Measurements from ENCODE around the gene THBS4. TPM values are rescaled to one million over a fixed set of nuclear protein-coding genes. Genes with fewer than 3 reads are reported as not detected.

Gene THBS4
- total RNA-seq, 1 donor from 2014 or later, result 135 TPM

GRCh38 chr5:80010754-80011392 lies 24.3 kb upstream of the THBS4 start:
- Histone ChIP-seq H3K9me3 (ENCODE audit: control insufficient read depth in 3 of 3, low read length in 3 of 3) (no peaks in the 10 kb centered on the region), H3K4me3 (ENCODE audit: low read length in 3 of 3) (no peak overlapping the region), H3K4me1 (ENCODE audit: control insufficient read depth in 3 of 3, insufficient read depth in 3 of 3, low read length in 3 of 3) (no peaks in the 10 kb centered on the region), H3K9ac (ENCODE audit: low read depth in 1 of 3, low read length in 3 of 3) (no peak overlapping the region), H3K27ac (ENCODE audit: low read depth, low read length) (no peak overlapping the region), H3K27me3 (ENCODE audit: control insufficient read depth in 3 of 3, insufficient read depth in 3 of 3, low read length in 3 of 3) (no peaks in the 10 kb centered on the region), H3K36me3 (ENCODE audit: control insufficient read depth in 3 of 3, insufficient read depth in 3 of 3, low read length in 3 of 3) (no peaks in the 10 kb centered on the region)

- no peaks in the 10 kb centered on the region for H3K27me3 ChIP-seq (ENCODE audit: control insufficient read depth in 3 of 3, insufficient read depth in 3 of 3, low read length in 3 of 3)
- no peak overlapping the region for H3K9ac ChIP-seq (ENCODE audit: low read depth in 1 of 3, low read length in 3 of 3)
- H3K9me3 ChIP-seq (ENCODE audit: control insufficient read depth in 3 of 3, low read length in 3 of 3), result no peaks in the 10 kb centered on the region
- H3K36me3 ChIP-seq (ENCODE audit: control insufficient read depth in 3 of 3, insufficient read depth in 3 of 3, low read length in 3 of 3), result no peaks in the 10 kb centered on the region
- H3K4me3 ChIP-seq (ENCODE audit: low read length in 3 of 3), result no peak overlapping the region
- H3K27ac ChIP-seq (ENCODE audit: low read depth, low read length), result no peak overlapping the region
- no peaks in the 10 kb centered on the region for H3K4me1 ChIP-seq (ENCODE audit: control insufficient read depth in 3 of 3, insufficient read depth in 3 of 3, low read length in 3 of 3)
These were observed 10.1 kb upstream of the THBS4 start for GRCh38 chr5:80025069-80025468.

- no peaks in the 10 kb centered on the region for H3K9me3 ChIP-seq (ENCODE audit: control insufficient read depth in 3 of 3, low read length in 3 of 3)
- H3K4me3 ChIP-seq (ENCODE audit: low read length in 3 of 3), result no peak overlapping the region
- no peak overlapping the region for H3K27ac ChIP-seq (ENCODE audit: low read depth, low read length)
These were observed 8.3 kb upstream of the THBS4 start for GRCh38 chr5:80026841-80027240.

GRCh38 chr5:80031109-80031508 lies 4.0 kb upstream of the THBS4 start:
- no peak overlapping the region for H3K4me3 ChIP-seq (ENCODE audit: low read length in 3 of 3)
- no peak overlapping the region for H3K27ac ChIP-seq (ENCODE audit: low read depth, low read length)
- no peaks in the 10 kb centered on the region for H3K4me1 ChIP-seq (ENCODE audit: control insufficient read depth in 3 of 3, insufficient read depth in 3 of 3, low read length in 3 of 3)
- peaks cover 19 to 38% (median 30%) of the 10 kb centered on the region in 3 donors for H3K27me3 ChIP-seq (ENCODE audit: control insufficient read depth in 3 of 3, insufficient read depth in 3 of 3, low read length in 3 of 3)
- no peak overlapping the region for H3K9ac ChIP-seq (ENCODE audit: low read depth in 1 of 3, low read length in 3 of 3)
- H3K9me3 ChIP-seq (ENCODE audit: control insufficient read depth in 3 of 3, low read length in 3 of 3), result no peaks in the 10 kb centered on the region
- H3K36me3 ChIP-seq (ENCODE audit: control insufficient read depth in 3 of 3, insufficient read depth in 3 of 3, low read length in 3 of 3), result no peaks in the 10 kb centered on the region

More at GRCh38 chr5:80026841-80027240, 8.3 kb upstream of the THBS4 start:
- H3K27me3 ChIP-seq (ENCODE audit: control insufficient read depth in 3 of 3, insufficient read depth in 3 of 3, low read length in 3 of 3), result no peaks in the 10 kb centered on the region
- H3K4me1 ChIP-seq (ENCODE audit: control insufficient read depth in 3 of 3, insufficient read depth in 3 of 3, low read length in 3 of 3), result no peaks in the 10 kb centered on the region
- H3K9ac ChIP-seq (ENCODE audit: low read depth in 1 of 3, low read length in 3 of 3), result no peak overlapping the region
- H3K36me3 ChIP-seq (ENCODE audit: control insufficient read depth in 3 of 3, insufficient read depth in 3 of 3, low read length in 3 of 3), result no peaks in the 10 kb centered on the region

- no peak overlapping the region for H3K4me3 ChIP-seq (ENCODE audit: low read length in 3 of 3)
- H3K9ac ChIP-seq (ENCODE audit: low read depth in 1 of 3, low read length in 3 of 3), result no peak overlapping the region
- H3K27me3 ChIP-seq (ENCODE audit: control insufficient read depth in 3 of 3, insufficient read depth in 3 of 3, low read length in 3 of 3), result peaks cover 19 to 44% (median 38%) of the 10 kb centered on the region in 3 donors
- no peaks in the 10 kb centered on the region for H3K4me1 ChIP-seq (ENCODE audit: control insufficient read depth in 3 of 3, insufficient read depth in 3 of 3, low read length in 3 of 3)
- H3K9me3 ChIP-seq (ENCODE audit: control insufficient read depth in 3 of 3, low read length in 3 of 3), result no peaks in the 10 kb centered on the region
- no peak overlapping the region for H3K27ac ChIP-seq (ENCODE audit: low read depth, low read length)
- H3K36me3 ChIP-seq (ENCODE audit: control insufficient read depth in 3 of 3, insufficient read depth in 3 of 3, low read length in 3 of 3), result no peaks in the 10 kb centered on the region
These were observed 1.6 kb upstream of the THBS4 start for GRCh38 chr5:80033513-80033912.

GRCh38 chr5:80034559-80034958 lies 589 bp upstream of the THBS4 start:
- Histone ChIP-seq H3K27me3 (ENCODE audit: control insufficient read depth in 3 of 3, insufficient read depth in 3 of 3, low read length in 3 of 3) (peaks cover 19 to 44% (median 38%) of the 10 kb centered on the region in 3 donors), H3K27ac (ENCODE audit: low read depth, low read length) (no peak overlapping the region), H3K4me3 (ENCODE audit: low read length in 3 of 3) (peak overlapping the region; percentile 25 to 73 (median 53)), H3K4me1 (ENCODE audit: control insufficient read depth in 3 of 3, insufficient read depth in 3 of 3, low read length in 3 of 3) (peaks cover 0 to 1% (median 0%) of the 10 kb centered on the region in 3 donors), H3K36me3 (ENCODE audit: control insufficient read depth in 3 of 3, insufficient read depth in 3 of 3, low read length in 3 of 3) (no peaks in the 10 kb centered on the region), H3K9me3 (ENCODE audit: control insufficient read depth in 3 of 3, low read length in 3 of 3) (no peaks in the 10 kb centered on the region), H3K9ac (ENCODE audit: low read depth in 1 of 3, low read length in 3 of 3) (peak overlapping the region in 2 of 3 donors; percentile 20 to 60)

GRCh38 chr5:80035839-80036238 lies 691 bp downstream of the THBS4 start:
- Histone ChIP-seq H3K9me3 (ENCODE audit: control insufficient read depth in 3 of 3, low read length in 3 of 3) (no peaks in the 10 kb centered on the region), H3K36me3 (ENCODE audit: control insufficient read depth in 3 of 3, insufficient read depth in 3 of 3, low read length in 3 of 3) (no peaks in the 10 kb centered on the region), H3K9ac (ENCODE audit: low read depth in 1 of 3, low read length in 3 of 3) (peak overlapping the region; percentile 23 to 65 (median 36)), H3K27me3 (ENCODE audit: control insufficient read depth in 3 of 3, insufficient read depth in 3 of 3, low read length in 3 of 3) (peaks cover 19 to 44% (median 38%) of the 10 kb centered on the region in 3 donors), H3K4me3 (ENCODE audit: low read length in 3 of 3) (peak overlapping the region; percentile 28 to 55 (median 44)), H3K4me1 (ENCODE audit: control insufficient read depth in 3 of 3, insufficient read depth in 3 of 3, low read length in 3 of 3) (peaks cover 0 to 3% (median 0%) of the 10 kb centered on the region in 3 donors), H3K27ac (ENCODE audit: low read depth, low read length) (no peak overlapping the region)

GRCh38 chr5:80036615-80037014 lies 1.5 kb downstream of the THBS4 start:
- Histone ChIP-seq H3K27ac (ENCODE audit: low read depth, low read length) (no peak overlapping the region), H3K9ac (ENCODE audit: low read depth in 1 of 3, low read length in 3 of 3) (no peak overlapping the region), H3K9me3 (ENCODE audit: control insufficient read depth in 3 of 3, low read length in 3 of 3) (no peaks in the 10 kb centered on the region), H3K4me1 (ENCODE audit: control insufficient read depth in 3 of 3, insufficient read depth in 3 of 3, low read length in 3 of 3) (peaks cover 0 to 3% (median 0%) of the 10 kb centered on the region in 3 donors), H3K36me3 (ENCODE audit: control insufficient read depth in 3 of 3, insufficient read depth in 3 of 3, low read length in 3 of 3) (no peaks in the 10 kb centered on the region), H3K27me3 (ENCODE audit: control insufficient read depth in 3 of 3, insufficient read depth in 3 of 3, low read length in 3 of 3) (peaks cover 19 to 44% (median 38%) of the 10 kb centered on the region in 3 donors), H3K4me3 (ENCODE audit: low read length in 3 of 3) (peak overlapping the region in 2 of 3 donors; percentile 1 to 28)

- H3K27me3 ChIP-seq (ENCODE audit: control insufficient read depth in 3 of 3, insufficient read depth in 3 of 3, low read length in 3 of 3), result peaks cover 19 to 41% (median 38%) of the 10 kb centered on the region in 3 donors
These were observed 2.2 kb downstream of the THBS4 start for GRCh38 chr5:80037366-80037765.

GRCh38 chr5:80039650-80040049 lies 4.5 kb downstream of the THBS4 start:
- no peak overlapping the region for H3K4me3 ChIP-seq (ENCODE audit: low read length in 3 of 3)
- H3K9ac ChIP-seq (ENCODE audit: low read depth in 1 of 3, low read length in 3 of 3), result no peak overlapping the region
- peaks cover 10 to 20% (median 19%) of the 10 kb centered on the region in 3 donors for H3K27me3 ChIP-seq (ENCODE audit: control insufficient read depth in 3 of 3, insufficient read depth in 3 of 3, low read length in 3 of 3)

More at GRCh38 chr5:80037366-80037765, 2.2 kb downstream of the THBS4 start:
- Histone ChIP-seq H3K9me3 (ENCODE audit: control insufficient read depth in 3 of 3, low read length in 3 of 3) (no peaks in the 10 kb centered on the region), H3K4me1 (ENCODE audit: control insufficient read depth in 3 of 3, insufficient read depth in 3 of 3, low read length in 3 of 3) (peaks cover 0 to 3% (median 0%) of the 10 kb centered on the region in 3 donors), H3K4me3 (ENCODE audit: low read length in 3 of 3) (peak overlapping the region in 1 of 3 donors; percentile 34), H3K36me3 (ENCODE audit: control insufficient read depth in 3 of 3, insufficient read depth in 3 of 3, low read length in 3 of 3) (no peaks in the 10 kb centered on the region), H3K27ac (ENCODE audit: low read depth, low read length) (no peak overlapping the region), H3K9ac (ENCODE audit: low read depth in 1 of 3, low read length in 3 of 3) (no peak overlapping the region)

More at GRCh38 chr5:80039650-80040049, 4.5 kb downstream of the THBS4 start:
- Histone ChIP-seq H3K36me3 (ENCODE audit: control insufficient read depth in 3 of 3, insufficient read depth in 3 of 3, low read length in 3 of 3) (no peaks in the 10 kb centered on the region), H3K9me3 (ENCODE audit: control insufficient read depth in 3 of 3, low read length in 3 of 3) (no peaks in the 10 kb centered on the region), H3K27ac (ENCODE audit: low read depth, low read length) (no peak overlapping the region), H3K4me1 (ENCODE audit: control insufficient read depth in 3 of 3, insufficient read depth in 3 of 3, low read length in 3 of 3) (peaks cover 0 to 3% (median 0%) of the 10 kb centered on the region in 3 donors)

Measured in skeletal muscle tissue (tissue), 4 donors.